AG04450 (cell line): ENCODE measurements around the gene COL13A1. TPM values are rescaled to one million over a fixed set of nuclear protein-coding genes. Genes with fewer than 3 reads are reported as not detected.

ENCODE experiments used
- CTCF ChIA-PET: fragments of 300-600, 350-600 bp; formaldehyde crosslinking; extraction: SDS; loops from one replicate; lab custom pipeline; 2022; ENCODE audit warnings: antibody characterized with exemption, inconsistent platforms; lab: Charles Lee
- POLR2A ChIA-PET: fragments of 350-600 bp; formaldehyde crosslinking; extraction: SDS; loops from one replicate; lab custom pipeline; 2021; ENCODE audit warnings: antibody characterized with exemption, inconsistent platforms; lab: Yijun Ruan, JAX
- DNase-seq: peaks from one replicate; pipeline ENCODE4 v3.0.0-alpha.2; 2011; ENCODE audit warnings: low read depth, low spot score
- H3K27ac ChIP-seq: one replicate; pipeline ENCODE4 v1.5.1; 2012; ENCODE audit warnings: low read depth, low read length, control low read depth
- H3K27me3 ChIP-seq: one replicate; pipeline ENCODE4 v1.6.0; 2012; ENCODE audit warnings: low read length; ENCODE audit not compliant: control insufficient read depth, insufficient read depth
- H3K4me3 ChIP-seq: 2 replicates; pipeline ENCODE4 v1.5.1; 2011; ENCODE audit warnings: mild to moderate bottlenecking, low read depth, low read length, control low read depth
- H3K9me3 ChIP-seq: 2 replicates; pipeline ENCODE4 v1.5.1; 2012; ENCODE audit warnings: low read length; ENCODE audit not compliant: control insufficient read depth, insufficient read depth
- CTCF ChIP-seq: IDR thresholded peaks from 2 replicates; pipeline ENCODE4 v1.5.1; 2011; ENCODE audit warnings: low read depth, low read length, control low read depth, inconsistent platforms
- polyA plus RNA-seq: library from polyadenylated mRNA; depleted of rRNA; stranded (reverse); fragments of >200 nt; gene quantifications from 2 replicates; pipeline ENCODE4 v1.2.3, GENCODE V29; 2011

Gene COL13A1
- polyA plus RNA-seq, 1 experiment = 13.1 TPM

- H3K4me3 ChIP-seq = no peak overlapping the region
- TF ChIP-seq CTCF = no peak
- no peak for DNase-seq
- no peak overlapping the region for H3K27ac ChIP-seq
- peaks cover 5% of the 10 kb centered on the region for H3K27me3 ChIP-seq
- POLR2A ChIA-PET = interaction anchor here (0.7 kb wide), 1 partner anchor 14 kb away, joined by 3 read pairs; no protein-coding TSS in a partner anchor
- H3K9me3 ChIP-seq = peaks cover 4% of the 10 kb centered on the region; the same call in 1 of the 2 replicates
- CTCF ChIA-PET = interaction anchor here (0.8 to 1.8 kb wide), 2 partner anchors 15 to 142 kb away, joined by 3 to 6 read pairs; no protein-coding TSS in a partner anchor
Measured at GRCh38 chr10:69772933-69773704, 28.6 kb upstream of the COL13A1 start.

- Histone ChIP-seq H3K9me3 (peaks cover 4% of the 10 kb centered on the region; the same call in 1 of the 2 replicates), H3K27ac (no peak overlapping the region), H3K4me3 (no peak overlapping the region), H3K27me3 (peaks cover 11% of the 10 kb centered on the region)
- CTCF ChIA-PET = no interaction called here
- no peak for DNase-seq
- TF ChIP-seq CTCF = no peak
- POLR2A ChIA-PET = no interaction called here
Measured at GRCh38 chr10:69774596-69774995, 27.1 kb upstream of the COL13A1 start.

GRCh38 chr10:69780077-69780476, 21.6 kb upstream of the COL13A1 start:
- CTCF ChIA-PET = interaction anchor here (1.7 to 2.0 kb wide), 2 partner anchors 21 to 135 kb away, joined by 5 to 6 read pairs; no protein-coding TSS in a partner anchor
- Histone ChIP-seq H3K4me3 (no peak overlapping the region), H3K27ac (no peak overlapping the region), H3K9me3 (no peaks in the 10 kb centered on the region), H3K27me3 (peaks cover 35% of the 10 kb centered on the region)
- POLR2A ChIA-PET = interaction anchor here (0.6 kb wide), 1 partner anchor 8 kb away, joined by 3 read pairs; no protein-coding TSS in a partner anchor
- DNase-seq = no peak
- TF ChIP-seq CTCF = no peak

GRCh38 chr10:69781576-69781975, 20.1 kb upstream of the COL13A1 start:
- Histone ChIP-seq H3K27me3 (peaks cover 41% of the 10 kb centered on the region), H3K4me3 (no peak overlapping the region), H3K27ac (no peak overlapping the region), H3K9me3 (no peaks in the 10 kb centered on the region)
- POLR2A ChIA-PET = no interaction called here
- no peak for TF ChIP-seq CTCF
- DNase-seq = no peak
- CTCF ChIA-PET = interaction anchor here (1.4 kb wide), 1 partner anchor 8 kb away, joined by 6 read pairs; no protein-coding TSS in a partner anchor

GRCh38 chr10:69783515-69783914, 18.2 kb upstream of the COL13A1 start:
- H3K4me3 ChIP-seq = no peak overlapping the region
- TF ChIP-seq CTCF = no peak
- ChIA-PET CTCF (no interaction called here), POLR2A (no interaction called here)
- no peak overlapping the region for H3K27ac ChIP-seq
- H3K27me3 ChIP-seq = peaks cover 42% of the 10 kb centered on the region
- DNase-seq = no peak
- no peaks in the 10 kb centered on the region for H3K9me3 ChIP-seq
